NCI-H2227 (cell line): Measurements from ENCODE around the gene LIN7C.

Experiments used
- DNase-seq: peaks from one replicate; lab custom pipeline; 2025; ENCODE audit not compliant: unreplicated experiment; lab: John Stamatoyannopoulos, UW

LIN7C gene

DNA sequence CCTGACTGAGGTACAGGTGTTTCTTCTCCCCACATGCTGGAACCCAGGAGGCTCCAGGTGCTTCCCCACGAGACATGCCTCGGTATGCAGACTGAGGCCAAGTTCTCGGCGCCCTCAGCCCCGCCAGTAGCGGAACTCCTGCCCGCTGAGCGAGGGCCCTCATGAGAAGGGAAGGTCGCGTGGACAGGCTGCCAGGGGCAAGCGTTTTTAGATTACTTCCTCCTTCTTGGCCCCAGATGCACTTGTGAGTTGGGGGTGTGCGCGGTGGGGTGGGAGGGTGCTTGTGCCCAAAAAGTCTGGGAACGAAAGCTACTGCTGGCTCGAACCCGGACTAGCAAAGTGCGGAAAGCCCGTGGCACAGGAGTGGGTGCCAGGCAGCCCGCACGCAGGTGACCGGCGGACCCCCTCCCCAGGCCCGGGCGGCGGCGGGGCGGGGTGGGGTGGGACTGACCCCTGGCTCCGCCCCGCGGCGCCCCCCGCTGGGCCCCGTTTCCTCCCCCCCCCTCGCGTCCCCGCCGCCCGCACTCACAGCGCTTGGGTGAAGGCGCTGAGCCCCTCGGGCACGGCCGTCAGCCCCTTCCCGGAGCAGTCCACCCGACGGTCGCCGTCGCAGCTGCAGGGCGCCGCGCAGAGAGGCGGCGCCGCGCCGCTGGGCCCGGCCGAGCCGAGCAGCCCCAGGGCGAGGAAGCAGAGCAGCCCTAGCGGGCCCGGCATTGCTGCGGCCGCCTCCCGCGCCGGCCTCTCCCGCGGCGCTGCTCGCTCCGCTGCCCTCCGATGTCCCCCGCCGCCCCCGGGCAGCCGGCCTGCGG is 34.8 kb downstream of the LIN7C start:
- DNase-seq, result peak; percentile 64

- peak; percentile 34 for DNase-seq
Observed at GRCh38 chr11:27470826-27471588, 35.6 kb downstream of the LIN7C start.

DNA sequence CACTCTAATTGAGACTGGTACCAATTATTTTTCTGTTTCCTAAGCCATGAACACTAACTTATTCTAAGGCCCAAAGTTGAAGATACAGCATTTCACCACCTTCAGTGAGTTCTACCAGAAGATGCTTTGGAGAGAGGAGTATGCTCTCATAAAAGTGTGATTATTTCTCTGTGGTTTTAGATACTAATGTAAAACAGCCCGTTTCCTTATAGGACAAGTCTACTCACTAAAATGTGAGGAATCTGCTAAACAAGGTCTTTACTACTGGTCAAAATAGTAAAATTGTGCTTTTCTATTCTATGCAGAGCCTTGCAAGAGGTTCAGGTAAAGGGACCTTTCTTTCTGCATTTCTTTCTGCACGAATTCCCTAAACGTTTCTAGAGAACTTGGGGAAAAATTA is 36.4 kb downstream of the LIN7C start:
- DNase-seq, result no peak

DNA sequence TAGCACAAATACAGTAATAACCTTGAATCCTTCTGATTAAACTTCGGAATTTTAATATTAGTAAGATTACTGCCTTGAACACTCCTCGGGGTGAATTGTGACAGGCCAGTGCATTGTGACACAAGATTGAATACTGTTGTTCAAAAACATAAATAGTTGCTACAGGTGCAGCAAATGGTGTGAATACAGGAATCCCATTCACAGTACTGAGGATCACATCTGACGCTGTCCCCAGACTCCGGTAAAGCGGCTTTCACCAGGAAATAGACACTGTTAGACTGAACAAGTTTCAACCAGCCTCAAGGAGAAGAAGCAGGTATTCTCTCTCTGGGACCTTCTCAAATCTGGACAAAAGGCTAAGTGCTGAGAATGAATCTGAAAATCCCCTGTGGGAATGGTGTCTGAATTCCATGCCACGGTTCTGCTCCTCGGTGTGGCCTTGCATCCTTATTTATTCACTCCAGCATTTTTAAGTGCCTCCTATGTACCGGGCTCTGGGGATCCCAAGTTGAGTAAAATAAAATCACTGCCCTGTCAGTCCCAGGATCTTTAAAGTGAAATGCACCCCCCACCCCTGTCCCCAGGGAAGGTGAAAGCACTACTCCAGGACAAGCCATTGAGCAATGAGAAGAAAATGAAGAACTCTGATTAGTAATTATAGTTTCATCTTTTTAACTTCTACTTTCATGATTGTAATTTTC is 37.4 kb downstream of the LIN7C start:
- no peak for DNase-seq

DNA sequence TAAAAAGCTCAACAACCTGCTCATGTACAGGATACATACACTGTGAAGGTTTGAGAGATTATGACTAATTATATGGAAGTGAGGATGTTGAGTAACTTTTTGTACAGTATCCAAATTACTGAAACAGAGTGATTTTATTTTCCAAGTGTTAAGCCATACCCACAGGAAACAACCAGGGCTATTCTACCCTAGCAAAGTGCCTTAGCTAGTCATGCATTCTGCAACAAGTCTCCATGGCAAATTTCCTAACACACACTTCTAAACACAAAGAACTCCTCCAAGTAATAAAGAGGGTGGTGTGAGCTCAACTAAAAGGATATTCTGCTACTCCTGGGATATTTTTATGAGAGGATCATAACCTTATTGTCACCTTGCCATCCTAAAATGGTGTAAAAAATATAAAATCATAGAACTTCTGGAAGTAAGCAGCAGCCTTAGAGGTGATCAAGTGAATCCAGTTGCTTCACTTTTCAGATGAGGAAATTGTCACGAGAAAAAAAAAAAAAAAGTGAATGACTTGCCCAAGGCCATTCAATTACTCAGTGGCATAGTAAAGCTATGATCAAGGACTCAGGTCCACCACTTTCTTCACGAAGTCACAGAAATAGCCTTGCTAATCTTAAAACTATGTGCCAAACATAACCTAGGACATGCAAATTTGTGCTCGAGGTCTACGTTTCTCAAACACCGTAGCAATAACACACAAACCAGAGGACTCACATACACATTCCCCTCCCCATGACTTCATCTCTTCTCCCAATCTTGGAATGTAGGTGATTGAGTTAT is 38.2 kb downstream of the LIN7C start:
- no peak for DNase-seq

DNA sequence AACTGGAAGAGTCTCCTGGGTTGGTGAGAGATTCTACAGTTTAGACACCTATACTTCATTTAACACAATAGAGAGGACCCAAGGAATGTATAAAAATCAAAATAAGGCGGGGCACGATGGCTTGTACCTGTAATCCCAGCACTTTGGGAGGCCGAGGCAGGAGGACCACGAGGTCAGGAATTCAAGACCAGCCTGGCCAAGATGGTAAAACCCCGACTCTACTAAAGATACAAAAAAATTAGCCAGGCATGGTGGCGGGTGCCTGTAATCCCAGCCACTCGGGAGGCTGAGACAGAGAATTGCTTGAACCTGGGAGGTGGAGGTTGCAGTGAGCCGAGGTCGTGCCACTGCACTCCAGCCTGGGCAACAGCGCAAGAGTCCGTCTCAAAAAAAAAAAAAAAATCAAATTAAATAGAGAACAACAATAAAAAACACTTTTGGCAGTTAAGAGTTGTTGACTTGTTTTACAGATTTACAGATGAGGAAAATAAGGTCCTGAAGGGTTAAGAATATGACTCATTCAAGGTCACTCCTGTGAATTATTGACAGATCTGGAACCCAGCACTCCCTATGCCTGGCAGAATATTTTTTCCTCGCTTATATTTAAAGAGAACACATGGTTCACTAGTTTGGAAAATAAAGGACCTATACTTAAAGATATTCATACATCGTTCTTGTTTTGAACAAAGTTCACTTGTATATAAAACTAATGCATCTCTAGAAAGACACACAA is 39.2 kb downstream of the LIN7C start:
- DNase-seq, result no peak

DNA sequence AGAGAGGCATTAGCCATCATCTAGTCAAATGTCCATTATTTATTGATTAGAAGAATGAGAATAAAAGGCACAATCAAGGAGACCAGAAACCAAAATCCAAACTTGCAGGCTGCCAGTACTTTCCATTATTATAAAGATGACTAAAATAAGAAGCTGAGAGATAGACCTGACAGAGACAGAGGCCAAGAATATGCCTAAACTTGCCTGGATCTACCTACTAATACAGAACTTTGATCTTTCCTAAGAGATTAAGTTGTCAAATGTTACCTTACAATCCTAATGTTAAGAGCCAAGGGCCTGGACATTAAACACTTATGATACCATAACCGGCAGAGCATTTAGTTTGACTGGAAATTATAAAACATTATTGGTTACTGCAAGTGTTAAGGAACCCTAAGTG is 40.2 kb downstream of the LIN7C start:
- DNase-seq, result no peak

GRCh38 chr11:27465629-27466028 is 40.9 kb downstream of the LIN7C start:
- no peak for DNase-seq

- DNase-seq, result no peak
Observed at GRCh38 chr11:27464909-27465308, 41.7 kb downstream of the LIN7C start.

GRCh38 chr11:27464289-27464696 is 42.3 kb downstream of the LIN7C start:
- DNase-seq, result no peak

DNA sequence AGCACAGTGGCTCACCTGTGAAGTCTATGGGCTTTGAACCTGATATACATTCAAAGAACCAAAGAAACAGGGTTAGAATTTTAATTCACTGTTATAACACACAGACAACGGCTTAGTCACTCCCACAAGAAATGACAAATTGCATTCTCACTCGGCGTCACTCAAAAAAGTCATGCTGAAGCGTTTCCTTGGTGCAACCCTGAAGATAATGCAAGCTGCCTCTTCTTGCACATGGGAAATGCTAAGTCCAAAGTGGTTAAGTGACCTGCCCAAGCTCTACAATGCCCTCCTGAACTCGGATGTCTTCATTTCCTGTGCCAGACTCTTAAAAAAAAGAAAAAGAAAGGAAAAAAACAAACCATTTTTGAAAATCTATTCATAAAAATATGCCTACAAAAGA is 44.0 kb downstream of the LIN7C start:
- DNase-seq, result no peak

GRCh38 chr11:27460158-27460978 is 46.2 kb downstream of the LIN7C start:
- no peak for DNase-seq

DNA sequence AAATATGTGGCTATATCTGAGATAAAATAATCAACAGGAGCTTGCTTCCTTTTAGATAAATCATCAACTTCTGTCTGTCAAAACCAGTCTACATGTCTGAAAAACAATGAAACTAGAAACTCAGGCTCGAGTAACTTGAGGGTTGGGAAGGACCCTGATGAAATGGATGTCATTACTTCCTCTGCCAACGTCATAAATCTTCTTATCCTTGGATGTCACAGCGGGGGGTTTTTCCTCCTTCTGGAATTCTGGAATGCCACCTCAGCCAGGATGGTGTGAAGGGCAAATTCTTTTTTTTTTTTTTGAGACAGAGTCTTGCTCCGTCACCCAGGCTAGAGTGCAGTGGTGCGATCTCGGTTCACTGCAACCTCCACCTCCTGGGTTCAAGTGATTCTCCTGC is 47.4 kb downstream of the LIN7C start:
- DNase-seq, result no peak

DNA sequence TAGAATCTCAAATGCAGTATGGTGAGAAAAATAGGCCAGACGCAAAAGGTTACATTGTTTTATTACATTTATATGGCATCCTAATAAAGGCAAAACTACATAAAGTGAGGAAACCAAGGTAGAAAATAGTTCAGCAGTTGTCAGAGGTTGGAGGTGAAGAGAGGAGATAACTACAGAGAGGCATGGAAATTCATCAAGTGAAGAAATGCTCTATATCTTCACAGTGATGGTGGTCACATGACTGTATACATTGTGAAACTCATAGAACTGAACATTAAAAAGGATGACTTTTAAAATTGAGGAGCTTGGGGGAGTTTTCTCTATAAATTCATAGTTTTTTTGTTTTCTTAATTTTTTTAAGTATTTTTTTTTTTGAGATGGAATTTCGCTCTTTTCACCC is 48.4 kb downstream of the LIN7C start:
- no peak for DNase-seq

GRCh38 chr11:27456795-27457329 is 49.7 kb downstream of the LIN7C start:
- no peak for DNase-seq

GRCh38 chr11:27456140-27456794 is 50.3 kb downstream of the LIN7C start:
- DNase-seq, result no peak

DNA sequence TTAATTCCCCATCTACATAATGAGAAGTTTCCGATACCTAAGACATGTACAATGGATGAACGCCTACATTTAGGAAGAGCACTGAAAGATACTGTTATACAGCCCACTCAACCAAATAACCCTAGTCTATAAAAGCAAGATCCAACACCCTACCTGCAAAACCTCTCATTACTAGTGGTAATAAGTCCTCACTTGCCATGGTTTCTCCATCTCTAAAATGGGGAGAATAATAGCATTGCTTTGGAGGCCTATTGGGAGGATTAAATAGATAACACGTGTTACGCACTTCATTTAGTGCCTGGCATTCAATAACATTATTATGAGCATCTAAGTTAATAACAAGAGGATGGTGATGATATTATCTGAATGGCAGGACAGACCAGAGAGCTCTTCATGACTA is 50.9 kb downstream of the LIN7C start:
- no peak for DNase-seq

- no peak for DNase-seq
Observed at GRCh38 chr11:27453701-27454100, 52.9 kb downstream of the LIN7C start.

DNA sequence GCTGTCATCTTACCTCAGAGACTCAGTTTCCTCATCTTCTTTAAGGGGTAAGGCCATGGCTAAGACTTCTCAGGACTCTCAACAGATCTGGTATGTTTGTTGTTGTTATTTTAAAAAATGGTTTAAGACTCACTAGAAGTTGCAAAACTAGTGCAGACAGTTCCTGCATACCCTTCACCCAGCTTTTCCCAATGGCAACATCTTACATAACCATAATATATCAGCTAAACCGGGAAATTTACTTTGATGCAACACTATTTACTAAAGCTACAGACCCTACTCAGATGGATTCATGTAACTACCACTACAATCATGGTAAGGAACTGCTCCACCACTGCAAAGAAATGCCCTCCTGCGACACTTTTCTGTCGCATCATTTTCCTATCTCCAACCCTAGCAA is 54.4 kb downstream of the LIN7C start:
- peak; percentile 45 for DNase-seq
